K562 (cell line): Measurements from ENCODE around the gene UAP1. TPM values are rescaled to one million over a fixed set of nuclear protein-coding genes. Genes with fewer than 3 reads are reported as not detected.

Experiments used
- ATAC-seq: fragments of 200-7000 bp; cut with Tn5 transposase; 3 replicates; pipeline ENCODE4 v1.9.1; 2020; ENCODE audit warnings: moderate library complexity
- BruUV-seq: library from RNA; stranded (reverse); fragments of 400-500 nt; replicated peaks from 2 replicates; lab custom pipeline; 2021; lab: Mats Ljungman, UMichigan
- CTCF ChIA-PET: fragments of 300-600 bp; formaldehyde crosslinking; extraction: SDS; loops from one replicate; lab custom pipeline; 2021; ENCODE audit warnings: low intra/inter-chr PET ratio; lab: Yijun Ruan, JAX
- POLR2A ChIA-PET: fragments of 300-600, 350-650 bp; sonication (Branson Sonifier 250); formaldehyde crosslinking; extraction: SDS; loops from one replicate; lab custom pipeline; 2021; ENCODE audit warnings: antibody characterized with exemption, inconsistent platforms; lab: Yijun Ruan, JAX
- DNase-seq, 4 experiments: peaks; one replicate each; pipeline versions ENCODE4 v3.0.0 to v3.0.0-alpha.2; 2011 to 2018; ENCODE audit warnings: low spot score in 3 of 4, mixed read lengths in 3 of 4; ENCODE audit errors: extremely low read depth in 1 of 4
- FAIRE-seq: peaks from 2 replicates; lab custom pipeline; 2011; peaks lifted over from hg19 to GRCh38; lab: Jason Lieb, UNC
- H2AFZ ChIP-seq: 2 replicates; pipeline ENCODE4 v1.6.0; 2011; ENCODE audit warnings: low read depth, low read length, control low read depth, inconsistent platforms
- H3K27ac ChIP-seq: fragments of 200-600 bp; 3 replicates; pipeline ENCODE4 v1.8.0; 2011; ENCODE audit warnings: low read depth, mild to moderate bottlenecking, control low read depth, inconsistent platforms, low read length, moderate library complexity, mixed read lengths; ENCODE audit errors: extremely low read depth
- H3K27me3 ChIP-seq, 2 experiments: fragments of 300-600 bp in 1 of 2; 2 replicates in 1 of 2; 3 replicates in 1 of 2; pipeline versions ENCODE4 v1.6.0 to v1.8.0; 2011; ENCODE audit warnings: inconsistent platforms in 2 of 2, low read length in 2 of 2, mild to moderate bottlenecking in 1 of 2, mixed read lengths in 1 of 2, moderate library complexity in 1 of 2; ENCODE audit not compliant: control insufficient read depth in 2 of 2, insufficient read depth in 2 of 2
- H3K36me3 ChIP-seq: fragments of 300-600 bp; 3 replicates; pipeline ENCODE4 v1.8.0; 2011; ENCODE audit warnings: mild to moderate bottlenecking, low read length, inconsistent platforms; ENCODE audit not compliant: control insufficient read depth, insufficient read depth
- H3K4me1 ChIP-seq, 2 experiments: fragments of 200-600 bp in 1 of 2; replicated peaks in 1 of 2; 2 replicates in 1 of 2; 3 replicates in 1 of 2; pipeline versions ENCODE4 v1.5.1 to v1.8.0; 2011; ENCODE audit warnings: inconsistent platforms in 2 of 2, low read length in 2 of 2, mild to moderate bottlenecking in 1 of 2, mixed read lengths in 1 of 2, moderate library complexity in 1 of 2; ENCODE audit not compliant: control insufficient read depth in 2 of 2, insufficient read depth in 2 of 2
- H3K4me2 ChIP-seq: 2 replicates; pipeline ENCODE4 v1.6.1; 2011; ENCODE audit warnings: low read length, control low read depth, inconsistent platforms, mixed read lengths; ENCODE audit not compliant: insufficient read depth
- H3K4me3 ChIP-seq: fragments of 200-600 bp; sonication (generic), shearing (Covaris generic); 2 replicates; pipeline ENCODE4 v1.5.1; 2016; ENCODE audit warnings: control low read depth, inconsistent platforms
- H3K79me2 ChIP-seq: fragments of 200-600 bp; 3 replicates; pipeline ENCODE4 v1.8.0; 2011; ENCODE audit warnings: low read length, inconsistent platforms; ENCODE audit not compliant: control insufficient read depth, insufficient read depth
- H3K9ac ChIP-seq, 2 experiments: 2 replicates each; pipeline versions ENCODE4 v1.6.0 to v1.6.1; 2011; ENCODE audit warnings: low read depth in 2 of 2, low read length in 2 of 2, control low read depth in 1 of 2, inconsistent platforms in 1 of 2, mild to moderate bottlenecking in 1 of 2, mixed read lengths in 1 of 2; ENCODE audit not compliant: insufficient read depth in 1 of 2
- H3K9me1 ChIP-seq: one replicate; pipeline ENCODE4 v1.6.0; 2011; ENCODE audit warnings: inconsistent platforms, mild to moderate bottlenecking, low read length, moderate library complexity; ENCODE audit not compliant: control insufficient read depth, insufficient read depth
- H3K9me3 ChIP-seq: replicated peaks from 2 replicates; pipeline ENCODE4 v1.5.1; 2011; ENCODE audit warnings: low read depth, low read length, inconsistent platforms; ENCODE audit not compliant: control insufficient read depth, insufficient read depth
- H4K20me1 ChIP-seq: replicated peaks from 2 replicates; pipeline ENCODE4 v1.6.1; 2011; ENCODE audit warnings: low read length, inconsistent platforms, mixed read lengths; ENCODE audit not compliant: control insufficient read depth, insufficient read depth
- CBX3 ChIP-seq, 2 experiments: IDR thresholded peaks; 1 replicate in 1 of 2; 2 replicates in 1 of 2; pipeline ENCODE4 v1.6.1; 2012; ENCODE audit warnings: inconsistent platforms in 2 of 2, low read length in 2 of 2, borderline replicate concordance in 1 of 2, control low read depth in 1 of 2
- CBX5 ChIP-seq: IDR thresholded peaks from 2 replicates; pipeline ENCODE4 v1.6.1; 2014; ENCODE audit warnings: low read depth, borderline replicate concordance
- TRIM28 ChIP-seq: fragments of 450-650 bp; IDR thresholded peaks from 2 replicates; pipeline ENCODE4 v1.6.1; 2017
- ZNF280B ChIP-seq: fragments of 250-450 bp; sonication (Bioruptor Pico); IDR thresholded peaks from 2 replicates; pipeline ENCODE4 v1.5.1; 2021; ENCODE audit warnings: mild to moderate bottlenecking
- WGBS: fragments of 100-300 bp; shearing (Covaris generic); methylation state at CpG from one replicate; pipeline ENCODE4 v1.1.6; 2016; ENCODE audit warnings: low coverage, mixed read lengths; ENCODE audit not compliant: insufficient coverage; ENCODE audit errors: missing lambda C conversion rate; 5-methylcytosine and 5-hydroxymethylcytosine counted together
- in situ Hi-C: fragments of 300-500 bp; cut with MboI; formaldehyde crosslinking; loops from 4 replicates; pipeline ENCODE4 v1.15.0; 2018; ENCODE audit warnings: inconsistent platforms, mixed read lengths
- intact Hi-C: fragments of 100-400 bp; cut with micrococcal nuclease; formaldehyde crosslinking; loops from 2 replicates; pipeline ENCODE4 v1.14.2; 2022
- polyA plus RNA-seq, 8 experiments: library from polyadenylated mRNA; depleted of rRNA in 4 of 8; stranded (reverse) in 5 of 8; unstranded in 3 of 8; fragments of >200 nt; fragmentation: Nextera tagmentation in 2 of 8; fragmentation: Illumina TruSeq in 1 of 8; extraction: Ambion mirVana in 2 of 8; extraction: Trizol in 1 of 8; gene quantifications; 2 replicates each; pipeline versions ENCODE4 v1.2.1 to v1.2.3, GENCODE V29; 2011 to 2014; ENCODE audit warnings: inconsistent platforms in 1 of 8, missing spikeins in 1 of 8
- total RNA-seq, 7 experiments: library from RNA; depleted of rRNA in 6 of 7; stranded (reverse); fragments of >200 nt in 6 of 7; fragmentation: Illumina TruSeq in 2 of 7; extraction: Trizol in 2 of 7; gene quantifications; 2 replicates each; pipeline versions ENCODE4 v1.2.1 to v1.2.3, GENCODE V29; 2011 to 2021; ENCODE audit warnings: low replicate concordance in 1 of 7

The UAP1 gene
- total and polyA plus RNA-seq, 9 of the 15 experiments (the other 6 are each of a cell fraction or from before 2014, with no cell fraction given) = 182 to 317 (median 213) TPM

GRCh38 chr1:162543228-162543627 is 18.3 kb upstream of the UAP1 start:
- Histone ChIP-seq H3K9me3 (0 out of 2 replicates have a peak, but pooled peaks cover 1% of the 10 kb centered on the region), H3K4me3 (no peak overlapping the region), H3K4me1 (0 out of 5 replicates have a peak, but pooled peaks cover 0 to 3% of the 10 kb centered on the region in 2 experiments), H3K36me3 (no peaks in the 10 kb centered on the region), H3K27me3 (no peaks in the 10 kb centered on the region), H3K9me1 (no peaks in the 10 kb centered on the region), H3K4me2 (no peak overlapping the region), H3K9ac (no peak overlapping the region), H4K20me1 (no peaks in the 10 kb centered on the region), H3K79me2 (no peaks in the 10 kb centered on the region), H3K27ac (no peak overlapping the region), H2AFZ (no peak overlapping the region)
- no peak for DNase-seq
- TF ChIP-seq CBX3 (IDR thresholded peaks at IDR 0.05; ENCODE audit: borderline replicate concordance in 1 of 2, low read length in 2 of 2) (peak in 1 of 2 experiments; percentile 48; a peak in 1 of 3 replicates), TRIM28 (peak; percentile 24; the same call in 1 of the 2 replicates), ZNF280B (CRISPR knock-in tag) (no peak), CBX5 (0 out of 2 replicates have a peak, but pooled peaks have one; percentile 34)
- FAIRE-seq = no peak
- CTCF ChIA-PET = no interaction called here
- BruUV-seq = no TSS peak
- 62% methylated on average over 3 of the region's 3 CpGs for WGBS
- POLR2A ChIA-PET = interaction anchor here (1.0 kb wide), 1 partner anchor 19 kb away, joined by 3 read pairs; no protein-coding TSS in a partner anchor
- intact Hi-C loops = no loop called here
- in situ Hi-C loops = no loop called here
- no peak for ATAC-seq
